Measurements from ENCODE around the gene SEMA4F. TPM values are rescaled to one million over a fixed set of nuclear protein-coding genes. Genes with fewer than 3 reads are reported as not detected.

SEMA4F gene
- polyA plus RNA-seq, 3 donors = 0.16 to 0.44 (median 0.43) TPM

DNA sequence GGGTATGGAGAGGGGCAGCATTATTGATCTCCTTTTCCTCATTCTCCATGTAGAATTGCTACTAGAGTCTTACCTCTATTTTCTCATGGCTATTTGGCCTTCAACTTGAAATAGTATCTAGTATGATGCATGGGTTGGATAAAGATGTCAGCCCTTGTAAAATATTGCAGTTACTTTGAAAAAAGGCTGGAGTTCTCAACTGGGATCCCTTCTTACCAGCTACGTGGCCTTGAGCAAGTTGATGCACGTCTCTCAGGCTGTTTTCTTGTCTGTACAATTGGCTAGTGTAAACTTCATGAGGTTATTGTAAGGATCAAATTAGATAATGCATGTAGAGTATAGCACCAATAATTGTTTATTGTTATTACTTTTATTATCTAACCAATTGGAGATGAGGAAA lies 50.2 kb downstream of the SEMA4F start:
- H3K4me1 ChIP-seq (ENCODE audit: control insufficient read depth in 1 of 2, insufficient read depth in 2 of 2, low read length in 2 of 2) = peaks cover 16 to 23% of the 10 kb centered on the region in 2 donors
- H3K27me3 ChIP-seq (ENCODE audit: control insufficient read depth in 2 of 2, insufficient read depth in 2 of 2, low read length in 2 of 2) = no peaks in the 10 kb centered on the region
- H3K27ac ChIP-seq (ENCODE audit: low read depth in 1 of 2, low read length in 2 of 2) = no peak overlapping the region
- TF ChIP-seq CTCF (IDR thresholded peaks at IDR 0.05) = no peak
- H2AFZ ChIP-seq (ENCODE audit: insufficient read depth, low read depth, low read length, poor library complexity, severe bottlenecking) = no peak overlapping the region
- no CpG with 5 or more reads among the region's 2 CpGs for WGBS (ENCODE audit: insufficient coverage)
- Mint-ChIP-seq H3K27me3 (ENCODE audit: low read depth in 3 of 3) (peaks cover 1 to 11% (median 4%) of the 10 kb centered on the region in 3 donors), H3K9me3 (no peaks in the 10 kb centered on the region), H3K27ac (no peak overlapping the region), H3K4me3 (no peak overlapping the region), H3K4me1 (peaks cover 25% of the 10 kb centered on the region), H3K36me3 (no peaks in the 10 kb centered on the region)
- DNase-seq = no peak
- H3K79me2 ChIP-seq (ENCODE audit: insufficient read depth, low read length) = no peaks in the 10 kb centered on the region
- no peak overlapping the region for H3K4me2 ChIP-seq (replicated peaks; ENCODE audit: extremely low read depth, low read length, poor library complexity, severe bottlenecking)
- no peak overlapping the region for H3K9ac ChIP-seq (ENCODE audit: insufficient read depth, low read length, poor library complexity, severe bottlenecking)
- no peaks in the 10 kb centered on the region for H4K20me1 ChIP-seq (ENCODE audit: insufficient read depth, low read length)
- H3K9me3 ChIP-seq (replicated peaks in 1 of 2; ENCODE audit: control insufficient read depth in 1 of 2, insufficient read depth in 1 of 2, low read length in 2 of 2) = no peaks in the 10 kb centered on the region
- H3K36me3 ChIP-seq (replicated peaks in 1 of 2; ENCODE audit: control insufficient read depth in 1 of 2, insufficient read depth in 2 of 2, low read length in 2 of 2) = no peaks in the 10 kb centered on the region
- intact Hi-C loops (cut with micrococcal nuclease) = no loop called here
- H3K4me3 ChIP-seq (replicated peaks in 1 of 3; ENCODE audit: low read depth in 2 of 3, low read length in 3 of 3) = no peak overlapping the region

DNA sequence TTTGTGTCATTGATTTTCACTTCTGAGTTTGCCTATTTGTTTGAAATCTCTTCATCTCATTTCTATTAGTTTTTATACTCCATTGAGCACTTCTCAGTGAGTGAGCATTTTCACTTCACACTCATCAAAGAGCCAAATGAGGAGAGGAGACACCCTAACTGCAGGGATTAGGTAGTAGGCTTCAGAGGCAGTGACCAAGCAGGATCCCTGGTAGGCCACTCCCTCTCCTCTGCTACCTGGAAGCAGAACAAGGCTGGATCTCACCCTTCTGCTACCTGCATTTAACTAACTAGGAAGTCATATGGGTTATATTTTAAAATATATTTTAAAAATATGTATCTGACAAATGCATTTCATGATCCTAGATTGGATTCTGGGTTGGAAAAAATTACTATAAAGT lies 52.7 kb downstream of the SEMA4F start:
- Histone ChIP-seq H2AFZ (ENCODE audit: insufficient read depth, low read depth, low read length, poor library complexity, severe bottlenecking) (no peak overlapping the region), H3K4me3 (replicated peaks in 1 of 3; ENCODE audit: low read depth in 2 of 3, low read length in 3 of 3) (no peak overlapping the region), H3K4me2 (replicated peaks; ENCODE audit: extremely low read depth, low read length, poor library complexity, severe bottlenecking) (no peak overlapping the region), H3K79me2 (ENCODE audit: insufficient read depth, low read length) (no peaks in the 10 kb centered on the region), H4K20me1 (ENCODE audit: insufficient read depth, low read length) (no peaks in the 10 kb centered on the region), H3K27me3 (ENCODE audit: control insufficient read depth in 2 of 2, insufficient read depth in 2 of 2, low read length in 2 of 2) (no peaks in the 10 kb centered on the region), H3K36me3 (replicated peaks in 1 of 2; ENCODE audit: control insufficient read depth in 1 of 2, insufficient read depth in 2 of 2, low read length in 2 of 2) (no peaks in the 10 kb centered on the region), H3K4me1 (ENCODE audit: control insufficient read depth in 1 of 2, insufficient read depth in 2 of 2, low read length in 2 of 2) (peaks cover 8 to 14% of the 10 kb centered on the region in 2 donors), H3K27ac (ENCODE audit: low read depth in 1 of 2, low read length in 2 of 2) (no peak overlapping the region), H3K9me3 (replicated peaks in 1 of 2; ENCODE audit: control insufficient read depth in 1 of 2, insufficient read depth in 1 of 2, low read length in 2 of 2) (no peaks in the 10 kb centered on the region), H3K9ac (ENCODE audit: insufficient read depth, low read length, poor library complexity, severe bottlenecking) (no peak overlapping the region)
- TF ChIP-seq CTCF (IDR thresholded peaks at IDR 0.05) = no peak
- peaks cover 17% of the 10 kb centered on the region for H3K4me1 Mint-ChIP-seq
- no peaks in the 10 kb centered on the region for H3K36me3 Mint-ChIP-seq
- peaks cover 0 to 6% (median 2%) of the 10 kb centered on the region in 3 donors for H3K27me3 Mint-ChIP-seq (ENCODE audit: low read depth in 3 of 3)
- H3K27ac Mint-ChIP-seq = no peak overlapping the region
- no peak for DNase-seq
- no peak overlapping the region for H3K4me3 Mint-ChIP-seq
- intact Hi-C loops (cut with micrococcal nuclease) = no loop called here
- peaks cover 0 to 3% (median 0%) of the 10 kb centered on the region in 7 donors for H3K9me3 Mint-ChIP-seq

Measured in CD14-positive monocyte (primary cell).